ENCODE results near the gene RASSF7.
"Not testable (repeated sequence)": the region's sequence is repeated elsewhere in the genome, so short reads cannot be mapped to it uniquely, and the experiment has no call there.

RASSF7 gene

GRCh38 chr11:515131-515530 lies 45.6 kb upstream of the RASSF7 start:
- Histone ChIP-seq H3K9ac (ENCODE audit: low read length) (no peak overlapping the region), H4K20me1 (ENCODE audit: insufficient read depth, low read length) (no peaks in the 10 kb centered on the region), H3F3A (ENCODE audit: insufficient read depth, low read length) (no peaks in the 10 kb centered on the region), H3K79me2 (ENCODE audit: insufficient read depth, low read length) (no peaks in the 10 kb centered on the region), H3K36me3 (ENCODE audit: insufficient read depth, low read length) (peaks cover 6% of the 10 kb centered on the region), H2AFZ (ENCODE audit: low read length) (no peak overlapping the region), H3K4me1 (ENCODE audit: insufficient read depth, low read length, severe bottlenecking) (peaks cover 7% of the 10 kb centered on the region), H3K4me3 (ENCODE audit: low read depth, low read length, poor library complexity, severe bottlenecking) (no peak overlapping the region), H3K9me2 (ENCODE audit: low read depth, low read length) (no peaks in the 10 kb centered on the region), H3K4me2 (ENCODE audit: low read length) (no peak overlapping the region), H3K27me3 (ENCODE audit: insufficient read depth, low read length) (no peaks in the 10 kb centered on the region), H3K9me3 (ENCODE audit: low read length) (0 out of 2 replicates have a peak, but pooled peaks cover 5% of the 10 kb centered on the region), H3K27ac (ENCODE audit: low read depth, low read length, poor library complexity, severe bottlenecking) (no peak overlapping the region)
- no peak for TF ChIP-seq EZH2 (IDR thresholded peaks at IDR 0.05; ENCODE audit: borderline replicate concordance, low read length)
- TF ChIP-seq, protein P1, sequence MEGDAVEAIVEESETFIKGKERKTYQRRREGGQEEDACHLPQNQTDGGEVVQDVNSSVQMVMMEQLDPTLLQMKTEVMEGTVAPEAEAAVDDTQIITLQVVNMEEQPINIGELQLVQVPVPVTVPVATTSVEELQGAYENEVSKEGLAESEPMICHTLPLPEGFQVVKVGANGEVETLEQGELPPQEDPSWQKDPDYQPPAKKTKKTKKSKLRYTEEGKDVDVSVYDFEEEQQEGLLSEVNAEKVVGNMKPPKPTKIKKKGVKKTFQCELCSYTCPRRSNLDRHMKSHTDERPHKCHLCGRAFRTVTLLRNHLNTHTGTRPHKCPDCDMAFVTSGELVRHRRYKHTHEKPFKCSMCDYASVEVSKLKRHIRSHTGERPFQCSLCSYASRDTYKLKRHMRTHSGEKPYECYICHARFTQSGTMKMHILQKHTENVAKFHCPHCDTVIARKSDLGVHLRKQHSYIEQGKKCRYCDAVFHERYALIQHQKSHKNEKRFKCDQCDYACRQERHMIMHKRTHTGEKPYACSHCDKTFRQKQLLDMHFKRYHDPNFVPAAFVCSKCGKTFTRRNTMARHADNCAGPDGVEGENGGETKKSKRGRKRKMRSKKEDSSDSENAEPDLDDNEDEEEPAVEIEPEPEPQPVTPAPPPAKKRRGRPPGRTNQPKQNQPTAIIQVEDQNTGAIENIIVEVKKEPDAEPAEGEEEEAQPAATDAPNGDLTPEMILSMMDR (IDR thresholded peaks at IDR 0.05; ENCODE audit: low read length) = no peak

DNA sequence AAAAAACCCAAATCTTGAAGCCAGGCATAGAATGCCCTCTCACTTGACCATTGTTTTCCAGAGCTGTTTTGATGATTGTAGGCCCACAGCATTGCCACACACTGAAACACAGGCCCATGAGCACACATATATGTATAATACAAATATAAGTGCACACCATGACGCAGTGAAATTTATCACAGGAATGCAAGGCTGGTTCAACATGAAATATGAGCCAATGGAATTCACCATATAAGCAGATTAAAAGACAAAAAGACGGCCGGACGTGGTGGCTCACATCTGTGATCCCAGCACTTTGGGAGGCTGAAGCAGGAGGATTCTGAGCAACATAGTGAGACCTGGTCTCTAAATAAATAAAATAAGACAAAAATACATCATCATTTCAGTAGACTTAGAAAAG lies 44.4 kb upstream of the RASSF7 start:
- H3K27ac ChIP-seq (ENCODE audit: low read depth, low read length, poor library complexity, severe bottlenecking) = no peak overlapping the region
- TF ChIP-seq, protein P1 (IDR thresholded peaks at IDR 0.05; ENCODE audit: low read length) = no peak
- no peak for TF ChIP-seq EZH2 (IDR thresholded peaks at IDR 0.05; ENCODE audit: borderline replicate concordance, low read length)
- 0 out of 2 replicates have a peak, but pooled peaks cover 5% of the 10 kb centered on the region for H3K9me3 ChIP-seq (ENCODE audit: low read length)
- no peaks in the 10 kb centered on the region for H4K20me1 ChIP-seq (ENCODE audit: insufficient read depth, low read length)
- H2AFZ ChIP-seq (ENCODE audit: low read length) = no peak overlapping the region
- H3K36me3 ChIP-seq (ENCODE audit: insufficient read depth, low read length) = peaks cover 4% of the 10 kb centered on the region; the same call in 1 of the 2 replicates
- no peaks in the 10 kb centered on the region for H3K27me3 ChIP-seq (ENCODE audit: insufficient read depth, low read length)
- no peak overlapping the region for H3K9ac ChIP-seq (ENCODE audit: low read length)
- no peaks in the 10 kb centered on the region for H3K79me2 ChIP-seq (ENCODE audit: insufficient read depth, low read length)
- peaks cover 5% of the 10 kb centered on the region for H3K4me1 ChIP-seq (ENCODE audit: insufficient read depth, low read length, severe bottlenecking)
- no peak overlapping the region for H3K4me3 ChIP-seq (ENCODE audit: low read depth, low read length, poor library complexity, severe bottlenecking)
- no peaks in the 10 kb centered on the region for H3F3A ChIP-seq (ENCODE audit: insufficient read depth, low read length)
- H3K9me2 ChIP-seq (ENCODE audit: low read depth, low read length) = no peaks in the 10 kb centered on the region
- no peak overlapping the region for H3K4me2 ChIP-seq (ENCODE audit: low read length)

- not testable (repeated sequence) for H3K9ac ChIP-seq (ENCODE audit: low read length); H3K27ac ChIP-seq (ENCODE audit: low read depth, low read length, poor library complexity, severe bottlenecking); H3K79me2 ChIP-seq (ENCODE audit: insufficient read depth, low read length)
Observed at GRCh38 chr11:516918-517685, 43.7 kb upstream of the RASSF7 start.

More at GRCh38 chr11:516918-517685, 43.7 kb upstream of the RASSF7 start:
- H2AFZ ChIP-seq (ENCODE audit: low read length); H3K9me3 ChIP-seq (ENCODE audit: low read length); H3F3A ChIP-seq (ENCODE audit: insufficient read depth, low read length); H3K4me3 ChIP-seq (ENCODE audit: low read depth, low read length, poor library complexity, severe bottlenecking); H3K27me3 ChIP-seq (ENCODE audit: insufficient read depth, low read length); H3K36me3 ChIP-seq (ENCODE audit: insufficient read depth, low read length); H3K4me2 ChIP-seq (ENCODE audit: low read length); H3K9me2 ChIP-seq (ENCODE audit: low read depth, low read length); H4K20me1 ChIP-seq (ENCODE audit: insufficient read depth, low read length); H3K4me1 ChIP-seq (ENCODE audit: insufficient read depth, low read length, severe bottlenecking): not testable (repeated sequence)
